A673 (cell line): ENCODE results near the gene PLVAP. TPM values are rescaled to one million over a fixed set of nuclear protein-coding genes. Genes with fewer than 3 reads are reported as not detected.
"Not testable (repeated sequence)": the region's sequence is repeated elsewhere in the genome, so short reads cannot be mapped to it uniquely, and the experiment has no call there.

Experiments
- BruUV-seq: library from RNA; stranded (reverse); fragments of 400-500 nt; replicated peaks from 2 replicates; lab custom pipeline; 2021; lab: Mats Ljungman, UMichigan
- CTCF ChIA-PET: fragments of 300-600 bp; sonication (Branson Sonifier 250); formaldehyde crosslinking; loops from one replicate; lab custom pipeline; 2022; ENCODE audit warnings: antibody characterized with exemption; lab: Charles Lee
- POLR2A ChIA-PET: fragments of 300-600 bp; sonication (Branson Sonifier 250); formaldehyde crosslinking; loops from one replicate; lab custom pipeline; 2022; ENCODE audit warnings: antibody characterized with exemption; ENCODE audit not compliant: low non-redundant PET; lab: Charles Lee
- DNase-seq: peaks from one replicate; pipeline ENCODE4 v3.0.0-alpha.2; 2015; ENCODE audit warnings: low spot score
- H3K27ac ChIP-seq: fragments of 200-600 bp; sonication (generic); 2 replicates; pipeline ENCODE4 v1.5.1; 2016; ENCODE audit warnings: mixed run types, low read depth, mild to moderate bottlenecking, mixed read lengths, antibody characterized with exemption, low read length; ENCODE audit not compliant: poor library complexity, severe bottlenecking
- H3K27me3 ChIP-seq: fragments of 200-600 bp; sonication (generic); replicated peaks from 2 replicates; pipeline ENCODE4 v1.6.1; 2017; ENCODE audit warnings: mixed run types, low read depth, mild to moderate bottlenecking, mixed read lengths, antibody characterized with exemption, low read length; ENCODE audit not compliant: insufficient read depth, poor library complexity
- H3K36me3 ChIP-seq: fragments of 200-600 bp; sonication (generic); 2 replicates; pipeline ENCODE4 v1.6.1; 2016; ENCODE audit warnings: mixed run types, mild to moderate bottlenecking, mixed read lengths, antibody characterized with exemption, low read length; ENCODE audit not compliant: insufficient read depth, poor library complexity, severe bottlenecking
- H3K4me1 ChIP-seq: fragments of 200-600 bp; sonication (generic); 2 replicates; pipeline ENCODE4 v1.6.1; 2017; ENCODE audit warnings: mixed run types, mild to moderate bottlenecking, mixed read lengths, antibody characterized with exemption, low read length; ENCODE audit not compliant: insufficient read depth, poor library complexity, severe bottlenecking
- H3K4me3 ChIP-seq: fragments of 200-600 bp; sonication (generic); 2 replicates; pipeline ENCODE4 v1.5.1; 2016; ENCODE audit warnings: low read depth, mixed run types, mild to moderate bottlenecking, mixed read lengths, low read length; ENCODE audit not compliant: poor library complexity, severe bottlenecking
- H3K9me3 ChIP-seq: fragments of 200-600 bp; sonication (generic); 2 replicates; pipeline ENCODE4 v1.6.1; 2016; ENCODE audit warnings: mixed run types, low read depth, mild to moderate bottlenecking, mixed read lengths, antibody characterized with exemption, low read length; ENCODE audit not compliant: poor library complexity, severe bottlenecking
- CTCF ChIP-seq: fragments of 300-800, 200-600 bp; sonication (generic); conservative IDR thresholded peaks from 2 replicates; pipeline ENCODE4 v1.5.1; 2017; ENCODE audit warnings: low read depth, mild to moderate bottlenecking, antibody characterized with exemption, low read length, moderate library complexity, mixed read lengths
- EZH2 ChIP-seq: fragments of 200-600 bp; sonication (generic); IDR thresholded peaks from 2 replicates; pipeline ENCODE4 v1.6.1; 2017; ENCODE audit warnings: borderline replicate concordance, low read depth, mild to moderate bottlenecking, mixed read lengths, antibody characterized with exemption, low read length; ENCODE audit not compliant: poor library complexity, severe bottlenecking
- intact Hi-C: fragments of 100-400 bp; cut with micrococcal nuclease; formaldehyde crosslinking; loops from one replicate; pipeline ENCODE4 v1.10.0; 2022; ENCODE audit not compliant: unreplicated experiment
- total RNA-seq: library from RNA; stranded (reverse); gene quantifications from 2 replicates; pipeline ENCODE4 v1.2.3, GENCODE V29; 2021

The PLVAP gene
- total RNA-seq, 1 experiment from 2014 or later, result 0.24 TPM

- BruUV-seq, result no TSS peak
- H3K4me1 ChIP-seq, result no peaks in the 10 kb centered on the region
- no peak overlapping the region for H3K4me3 ChIP-seq
- intact Hi-C loops, result no loop called here
- CTCF ChIA-PET, result interaction anchor here (0.6 kb wide), 1 partner anchor 8 kb away, joined by 3 read pairs; no protein-coding TSS in a partner anchor
- no peaks in the 10 kb centered on the region for H3K9me3 ChIP-seq
- no peaks in the 10 kb centered on the region for H3K36me3 ChIP-seq
- no peak overlapping the region for H3K27ac ChIP-seq
- DNase-seq, result no peak
- no peaks in the 10 kb centered on the region for H3K27me3 ChIP-seq
- POLR2A ChIA-PET, result no interaction called here
- TF ChIP-seq CTCF (no peak), EZH2 (no peak)
Measured at GRCh38 chr19:17378271-17378670, 1.1 kb upstream of the PLVAP start.

- Histone ChIP-seq H3K4me3 (no peak overlapping the region), H3K36me3 (no peaks in the 10 kb centered on the region), H3K27ac (no peak overlapping the region), H3K9me3 (no peaks in the 10 kb centered on the region), H3K27me3 (no peaks in the 10 kb centered on the region), H3K4me1 (no peaks in the 10 kb centered on the region)
- ChIA-PET POLR2A (no interaction called here), CTCF (no interaction called here)
- DNase-seq, result no peak
- intact Hi-C loops, result no loop called here
- no TSS peak for BruUV-seq
- TF ChIP-seq CTCF (no peak), EZH2 (no peak)
Measured at GRCh38 chr19:17370026-17370587, 7.0 kb downstream of the PLVAP start.

GRCh38 chr19:17365361-17365760 is 11.8 kb downstream of the PLVAP start:
- no peaks in the 10 kb centered on the region for H3K4me1 ChIP-seq
- H3K27ac ChIP-seq, result no peak overlapping the region
- ChIA-PET POLR2A (no interaction called here), CTCF (no interaction called here)
- H3K36me3 ChIP-seq, result no peaks in the 10 kb centered on the region
- BruUV-seq, result no TSS peak
- TF ChIP-seq EZH2, result no peak
- no peak for DNase-seq
- H3K9me3 ChIP-seq, result no peaks in the 10 kb centered on the region
- H3K4me3 ChIP-seq, result no peak overlapping the region
- intact Hi-C loops, result no loop called here
- H3K27me3 ChIP-seq, result no peaks in the 10 kb centered on the region

- H3K36me3 ChIP-seq, H3K27ac ChIP-seq, H3K9me3 ChIP-seq, CTCF ChIA-PET, H3K4me1 ChIP-seq, BruUV-seq, DNase-seq, intact Hi-C loops, H3K4me3 ChIP-seq, H3K27me3 ChIP-seq: not testable (repeated sequence)
- POLR2A ChIA-PET, result interaction anchor here (0.7 kb wide), 1 partner anchor 412 kb away, joined by 12 read pairs; no protein-coding TSS in a partner anchor
Measured at GRCh38 chr19:17363852-17364605, 13.1 kb downstream of the PLVAP start.
